Measurements from ENCODE around the gene BEST1.

The BEST1 gene

GRCh38 chr11:61935861-61936260 is 14.3 kb upstream of the BEST1 start:
- TF ChIP-seq CTCF (conservative IDR thresholded peaks at IDR 0.05), result no peak
- no peak for TF ChIP-seq ZFX (IDR thresholded peaks at IDR 0.05)
- H3K27ac ChIP-seq, result no peak overlapping the region

GRCh38 chr11:61940466-61940865 is 9.7 kb upstream of the BEST1 start:
- H3K27ac ChIP-seq, result no peak overlapping the region
- no peak for TF ChIP-seq CTCF (conservative IDR thresholded peaks at IDR 0.05)
- TF ChIP-seq ZFX (IDR thresholded peaks at IDR 0.05), result no peak

- TF ChIP-seq CTCF (conservative IDR thresholded peaks at IDR 0.05), result no peak
- no peak for TF ChIP-seq ZFX (IDR thresholded peaks at IDR 0.05)
- no peak overlapping the region for H3K27ac ChIP-seq
Measured at GRCh38 chr11:61945191-61945590, 5.0 kb upstream of the BEST1 start.

- no peak overlapping the region for H3K27ac ChIP-seq
- no peak for TF ChIP-seq CTCF (conservative IDR thresholded peaks at IDR 0.05)
- TF ChIP-seq ZFX (IDR thresholded peaks at IDR 0.05), result no peak
Measured at GRCh38 chr11:61946894-61947293, 3.3 kb upstream of the BEST1 start.

- TF ChIP-seq ZFX (IDR thresholded peaks at IDR 0.05) (no peak), CTCF (conservative IDR thresholded peaks at IDR 0.05) (peak; percentile 96)
- no peak overlapping the region for H3K27ac ChIP-seq
Measured at GRCh38 chr11:61947486-61948210, 2.5 kb upstream of the BEST1 start.

GRCh38 chr11:61948505-61948904 is 1.6 kb upstream of the BEST1 start:
- TF ChIP-seq CTCF (conservative IDR thresholded peaks at IDR 0.05) (no peak), ZFX (IDR thresholded peaks at IDR 0.05) (no peak)
- H3K27ac ChIP-seq, result no peak overlapping the region

- H3K27ac ChIP-seq, result peak overlapping the region; percentile 35
- no peak for TF ChIP-seq CTCF (conservative IDR thresholded peaks at IDR 0.05)
- no peak for TF ChIP-seq ZFX (IDR thresholded peaks at IDR 0.05)
Measured at GRCh38 chr11:61949169-61950034, 749 bp upstream of the BEST1 start.

Measured in C4-2B (cell line).